ENCODE data around the gene PRG3. TPM values are rescaled to one million over a fixed set of nuclear protein-coding genes. Genes with fewer than 3 reads are reported as not detected.

The PRG3 gene
- total and polyA plus RNA-seq, 2 experiments from 2014 or later: not detected

GRCh38 chr11:57344826-57345225 is 36.1 kb downstream of the PRG3 start:
- DNase-seq: no peak
- Histone ChIP-seq H3K4me1 (ENCODE audit: insufficient read depth) (no peaks in the 10 kb centered on the region), H3K27me3 (replicated peaks; ENCODE audit: insufficient read depth) (no peaks in the 10 kb centered on the region), H3K9ac (no peak overlapping the region), H3K79me2 (ENCODE audit: insufficient read depth) (no peaks in the 10 kb centered on the region), H3K36me3 (ENCODE audit: low read depth) (no peaks in the 10 kb centered on the region), H3K4me3 (no peak overlapping the region), H3F3A (ENCODE audit: insufficient read depth) (no peaks in the 10 kb centered on the region), H3K9me3 (ENCODE audit: low read depth) (no peaks in the 10 kb centered on the region), H2AFZ (peak overlapping the region; percentile 80), H3K9me2 (ENCODE audit: insufficient read depth) (no peaks in the 10 kb centered on the region), H3K27ac (no peak overlapping the region), H3K4me2 (ENCODE audit: unreplicated experiment) (no peak overlapping the region), H4K20me1 (ENCODE audit: insufficient read depth) (no peaks in the 10 kb centered on the region)
- whole genome bisulfite sequencing, 2 experiments (ENCODE audit: low coverage in 1 of 2, low lambda C conversion rate in 2 of 2, missing lambda C conversion rate in 2 of 2): 78 to 85% methylated on average over 10 of the region's 10 CpGs
- in situ Hi-C loops (cut with MboI): no loop called here
- TF ChIP-seq EZH2phosphoT487 (IDR thresholded peaks at IDR 0.05; ENCODE audit: insufficient read depth, low read depth) (no peak), EZH2 (IDR thresholded peaks at IDR 0.05; ENCODE audit: insufficient read depth, poor library complexity, severe bottlenecking) (no peak)

- in situ Hi-C loops (cut with MboI): no loop called here
- no peaks in the 10 kb centered on the region for H3K79me2 ChIP-seq (ENCODE audit: insufficient read depth)
- no peaks in the 10 kb centered on the region for H4K20me1 ChIP-seq (ENCODE audit: insufficient read depth)
- H3K9ac ChIP-seq: no peak overlapping the region
- H3K27me3 ChIP-seq (replicated peaks; ENCODE audit: insufficient read depth): no peaks in the 10 kb centered on the region
- H3K9me2 ChIP-seq (ENCODE audit: insufficient read depth): no peaks in the 10 kb centered on the region
- no peak overlapping the region for H2AFZ ChIP-seq
- H3K36me3 ChIP-seq (ENCODE audit: low read depth): no peaks in the 10 kb centered on the region
- H3F3A ChIP-seq (ENCODE audit: insufficient read depth): no peaks in the 10 kb centered on the region
- no peak for TF ChIP-seq EZH2 (IDR thresholded peaks at IDR 0.05; ENCODE audit: insufficient read depth, poor library complexity, severe bottlenecking)
- TF ChIP-seq EZH2phosphoT487 (IDR thresholded peaks at IDR 0.05; ENCODE audit: insufficient read depth, low read depth): no peak
- H3K27ac ChIP-seq: no peak overlapping the region
- no peaks in the 10 kb centered on the region for H3K9me3 ChIP-seq (ENCODE audit: low read depth)
- H3K4me1 ChIP-seq (ENCODE audit: insufficient read depth): no peaks in the 10 kb centered on the region
- WGBS, 2 experiments (ENCODE audit: low coverage in 1 of 2, low lambda C conversion rate in 2 of 2, missing lambda C conversion rate in 2 of 2): 69 to 76% methylated on average over 7 of the region's 7 CpGs
- no peak overlapping the region for H3K4me3 ChIP-seq
- H3K4me2 ChIP-seq (ENCODE audit: unreplicated experiment): no peak overlapping the region
- DNase-seq: no peak
Measured at GRCh38 chr11:57343825-57344224, 37.1 kb downstream of the PRG3 start.

DNA sequence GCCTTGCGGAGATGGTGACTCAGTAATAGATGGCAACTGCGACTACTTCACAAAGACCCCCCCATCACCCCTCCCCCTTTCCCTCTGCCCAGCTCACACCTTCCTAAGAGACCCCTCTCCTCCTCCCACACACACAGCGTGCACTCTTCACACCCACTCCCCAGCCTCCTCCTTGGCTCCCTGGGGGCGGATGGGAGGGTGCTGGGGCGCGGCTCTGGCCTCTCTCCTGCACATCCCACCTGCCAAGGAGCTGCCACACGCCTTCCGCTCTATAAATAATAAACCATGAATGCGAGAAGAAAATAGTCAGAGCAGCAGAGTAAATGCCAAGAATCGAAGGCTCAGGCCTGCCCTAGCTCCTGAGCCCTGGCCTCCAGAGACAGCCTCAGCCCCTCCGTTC is 38.2 kb downstream of the PRG3 start:
- no peak overlapping the region for H3K27ac ChIP-seq
- no peaks in the 10 kb centered on the region for H4K20me1 ChIP-seq (ENCODE audit: insufficient read depth)
- TF ChIP-seq EZH2phosphoT487 (IDR thresholded peaks at IDR 0.05; ENCODE audit: insufficient read depth, low read depth) (no peak), EZH2 (IDR thresholded peaks at IDR 0.05; ENCODE audit: insufficient read depth, poor library complexity, severe bottlenecking) (no peak)
- H3K9ac ChIP-seq: no peak overlapping the region
- H3K36me3 ChIP-seq (ENCODE audit: low read depth): no peaks in the 10 kb centered on the region
- WGBS, 2 experiments (ENCODE audit: low coverage in 1 of 2, low lambda C conversion rate in 2 of 2, missing lambda C conversion rate in 2 of 2): 84 to 85% methylated on average over 11 of the region's 11 CpGs
- no peak overlapping the region for H3K4me2 ChIP-seq (ENCODE audit: unreplicated experiment)
- no peaks in the 10 kb centered on the region for H3K4me1 ChIP-seq (ENCODE audit: insufficient read depth)
- in situ Hi-C loops (cut with MboI): no loop called here
- no peak for DNase-seq
- H2AFZ ChIP-seq: no peak overlapping the region
- no peaks in the 10 kb centered on the region for H3K79me2 ChIP-seq (ENCODE audit: insufficient read depth)
- H3K27me3 ChIP-seq (replicated peaks; ENCODE audit: insufficient read depth): no peaks in the 10 kb centered on the region
- H3K9me3 ChIP-seq (ENCODE audit: low read depth): no peaks in the 10 kb centered on the region
- no peaks in the 10 kb centered on the region for H3F3A ChIP-seq (ENCODE audit: insufficient read depth)
- H3K4me3 ChIP-seq: no peak overlapping the region
- H3K9me2 ChIP-seq (ENCODE audit: insufficient read depth): no peaks in the 10 kb centered on the region

- no peak overlapping the region for H3K9ac ChIP-seq
- H2AFZ ChIP-seq: no peak overlapping the region
- no peaks in the 10 kb centered on the region for H3K9me2 ChIP-seq (ENCODE audit: insufficient read depth)
- TF ChIP-seq EZH2phosphoT487 (IDR thresholded peaks at IDR 0.05; ENCODE audit: insufficient read depth, low read depth): no peak
- H3K9me3 ChIP-seq (ENCODE audit: low read depth): no peaks in the 10 kb centered on the region
- H4K20me1 ChIP-seq (ENCODE audit: insufficient read depth): no peaks in the 10 kb centered on the region
- 72 to 77% methylated on average over 6 of the region's 6 CpGs for WGBS, 2 experiments (ENCODE audit: low coverage in 1 of 2, low lambda C conversion rate in 2 of 2, missing lambda C conversion rate in 2 of 2)
- no peak overlapping the region for H3K4me2 ChIP-seq (ENCODE audit: unreplicated experiment)
- H3F3A ChIP-seq (ENCODE audit: insufficient read depth): no peaks in the 10 kb centered on the region
- no peak overlapping the region for H3K4me3 ChIP-seq
- H3K79me2 ChIP-seq (ENCODE audit: insufficient read depth): peaks cover 6% of the 10 kb centered on the region
- no peak for DNase-seq
- H3K27me3 ChIP-seq (replicated peaks; ENCODE audit: insufficient read depth): no peaks in the 10 kb centered on the region
- peaks cover 3% of the 10 kb centered on the region; the same call in 1 of the 2 replicates for H3K4me1 ChIP-seq (ENCODE audit: insufficient read depth)
- in situ Hi-C loops (cut with MboI): no loop called here
- no peaks in the 10 kb centered on the region for H3K36me3 ChIP-seq (ENCODE audit: low read depth)
- H3K27ac ChIP-seq: no peak overlapping the region
Measured at GRCh38 chr11:57341250-57341808, 39.6 kb downstream of the PRG3 start.
